ENCODE measurements around the gene ZNF516. TPM values are rescaled to one million over a fixed set of nuclear protein-coding genes. Genes with fewer than 3 reads are reported as not detected.

Gene ZNF516
- total RNA-seq, 1 donor from 2014 or later: 14.0 TPM

DNA sequence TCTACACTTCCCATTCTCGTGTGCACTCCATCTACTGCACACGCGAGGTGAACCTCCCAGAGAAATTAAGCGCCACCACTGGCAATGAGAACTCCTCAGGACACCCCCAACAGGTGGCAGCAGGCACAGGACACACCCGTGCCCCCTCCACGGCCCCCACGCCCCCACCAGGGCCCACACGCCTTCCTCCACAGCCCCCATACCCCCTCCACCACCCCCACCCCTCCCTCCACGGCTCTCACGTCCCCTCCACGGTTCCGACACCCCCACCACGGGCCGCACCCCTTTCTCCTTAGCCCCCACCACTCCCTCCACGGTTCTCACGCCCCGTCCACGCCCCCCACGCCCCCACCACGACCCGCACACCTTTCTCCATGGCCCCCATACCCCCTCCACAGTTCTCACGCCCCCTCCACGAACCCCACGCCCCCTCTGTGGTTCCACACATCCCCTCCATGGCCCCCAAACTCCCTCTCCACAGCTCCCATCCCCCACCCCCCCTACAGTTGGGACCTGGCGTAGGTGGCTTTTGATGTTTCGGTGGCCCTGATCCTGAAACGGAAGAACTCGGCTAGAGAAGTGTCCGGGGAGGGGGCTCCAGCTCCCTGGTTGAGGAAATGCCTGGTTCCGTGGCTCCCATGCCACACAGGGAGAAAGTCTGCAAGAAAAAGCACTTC is 110.8 kb downstream of the ZNF516 start:
- DNase-seq (no peak), ATAC-seq (no peak)
- intact Hi-C loops (cut with micrococcal nuclease): no loop called here

GRCh38 chr18:76383636-76384035 is 111.4 kb downstream of the ZNF516 start:
- DNase-seq (no peak), ATAC-seq (no peak)
- intact Hi-C loops (cut with micrococcal nuclease): no loop called here

DNA sequence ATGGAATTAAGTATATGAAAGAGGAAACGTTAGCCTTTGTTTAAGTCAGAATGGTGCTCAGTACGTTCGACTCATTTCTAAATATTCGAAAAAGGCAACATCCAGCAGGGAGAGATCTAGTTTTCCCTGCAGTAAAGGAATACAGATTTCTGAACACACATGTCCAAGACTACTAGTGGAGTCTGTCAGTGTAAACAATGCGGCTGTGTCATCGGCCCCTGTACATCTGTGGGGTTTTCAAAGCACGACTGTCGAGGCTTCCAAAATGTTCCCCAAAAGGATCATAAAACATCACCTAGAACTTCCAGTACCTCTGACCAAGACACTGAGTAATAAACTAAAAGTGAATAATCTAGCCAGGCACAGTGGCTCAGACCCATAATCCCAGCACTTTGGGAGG is 112.8 kb downstream of the ZNF516 start:
- ATAC-seq (no peak), DNase-seq (no peak)
- intact Hi-C loops (cut with micrococcal nuclease): no loop called here

GRCh38 chr18:76380791-76381405 is 114.1 kb downstream of the ZNF516 start:
- intact Hi-C loops (cut with micrococcal nuclease): no loop called here
- DNase-seq: no peak
- no peak for ATAC-seq

DNA sequence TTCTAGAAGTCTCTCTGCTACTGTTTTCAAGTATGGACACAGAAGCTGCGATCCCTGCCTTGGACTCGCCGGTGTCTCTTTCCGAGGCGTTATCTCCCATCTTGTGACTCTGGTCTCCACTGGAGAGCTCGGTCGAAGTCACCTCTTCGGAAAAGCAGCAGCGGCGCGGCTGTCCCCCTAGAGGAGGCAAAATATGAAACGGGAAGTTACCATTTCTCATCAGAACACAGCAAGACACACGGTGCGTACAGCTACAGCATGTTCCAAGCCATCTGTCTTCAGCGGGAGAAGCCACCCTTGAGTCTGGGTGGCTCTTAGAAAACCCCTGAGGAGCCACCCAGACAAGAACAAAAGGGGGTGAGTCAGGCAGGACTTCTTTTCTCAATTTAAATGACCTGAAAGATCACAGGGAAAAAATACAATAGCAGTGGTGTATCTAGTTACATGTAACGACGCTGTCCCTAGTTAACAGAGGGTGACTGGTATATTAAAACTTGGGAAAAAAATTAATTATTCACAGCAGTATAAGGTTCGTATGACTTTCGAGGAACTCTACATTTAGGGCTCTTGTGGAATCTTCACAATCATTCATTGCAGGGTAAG is 114.8 kb downstream of the ZNF516 start:
- no peak for ATAC-seq
- DNase-seq: no peak
- intact Hi-C loops (cut with micrococcal nuclease): no loop called here

- ATAC-seq: no peak
These were observed 115.6 kb downstream of the ZNF516 start for GRCh38 chr18:76379226-76380126.

DNA sequence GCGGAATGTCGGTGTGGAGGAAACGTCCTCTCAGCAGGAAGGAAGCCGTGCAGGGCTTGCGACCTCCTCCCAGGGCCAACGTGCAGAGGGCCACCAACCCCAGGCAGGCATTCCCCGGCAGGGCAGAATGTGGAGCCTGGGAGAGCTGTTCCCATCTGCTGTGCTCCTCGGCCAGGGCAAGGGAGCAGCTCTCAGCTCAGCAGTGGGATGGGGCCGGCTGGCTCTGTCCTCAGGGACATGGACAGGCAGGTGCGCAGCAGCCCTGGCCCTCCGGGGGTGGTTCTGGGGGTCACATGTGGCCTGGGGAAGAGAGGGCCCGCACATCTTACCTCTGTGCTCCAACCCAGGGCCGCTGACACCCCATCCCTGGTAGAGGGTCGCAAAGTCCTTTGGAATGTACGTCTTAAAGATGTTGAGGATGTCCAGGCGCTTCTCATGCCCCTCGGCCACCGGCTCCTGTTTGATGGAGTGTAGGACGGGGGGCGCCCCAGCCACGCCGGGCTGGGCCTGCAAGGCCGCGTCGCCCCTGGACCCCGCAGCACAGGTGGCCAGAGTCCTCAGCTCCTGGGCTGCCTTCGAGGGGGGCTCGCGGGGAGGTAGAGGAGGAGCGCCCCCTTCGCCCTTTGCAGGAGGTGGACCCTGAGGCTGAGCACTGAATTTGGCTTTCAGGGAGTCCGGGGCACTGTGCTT is 116.4 kb downstream of the ZNF516 start:
- peak; percentile 11 for ATAC-seq
- no peak for DNase-seq

More at GRCh38 chr18:76379226-76380126, 115.6 kb downstream of the ZNF516 start:
- intact Hi-C loops (cut with micrococcal nuclease): no loop called here
- no peak for DNase-seq

GRCh38 chr18:76377359-76377756 is 117.7 kb downstream of the ZNF516 start:
- peak; percentile 77 for ATAC-seq
- intact Hi-C loops (cut with micrococcal nuclease): no loop called here
- DNase-seq: no peak

More for the DNA sequence above, 116.4 kb downstream of the ZNF516 start:
- intact Hi-C loops (cut with micrococcal nuclease): no loop called here

DNA sequence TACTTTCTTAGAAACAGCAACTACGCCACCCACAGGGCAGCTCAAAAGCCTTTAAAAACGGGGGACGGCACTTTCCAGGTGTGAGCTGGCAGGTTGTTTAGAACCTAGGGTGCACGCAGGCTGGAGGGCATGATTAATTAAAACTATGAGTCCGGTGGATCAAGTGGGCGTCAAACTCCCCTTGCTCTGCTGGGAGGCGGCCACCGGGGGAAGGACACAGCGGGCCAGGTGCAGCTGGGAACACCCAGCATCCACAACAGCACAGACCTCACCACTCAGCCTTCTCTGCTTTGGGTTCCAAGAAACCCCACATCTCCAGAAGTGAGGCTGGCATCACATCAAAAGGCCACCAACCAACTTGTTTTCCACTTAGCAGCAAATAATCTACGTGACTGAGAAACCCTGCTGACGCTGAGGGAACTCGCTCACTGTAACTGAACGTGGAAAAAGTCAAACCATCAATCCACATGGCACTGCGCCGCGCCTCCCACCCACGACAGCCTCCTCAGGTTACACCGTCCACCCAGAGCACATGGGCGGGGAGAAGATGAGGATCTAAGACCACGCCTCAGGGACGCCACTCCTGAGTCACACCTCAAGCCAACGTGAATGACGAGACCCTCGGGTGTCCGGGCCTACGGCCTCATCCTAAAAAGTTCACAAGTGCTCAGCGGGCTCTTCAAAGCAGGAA is 118.2 kb downstream of the ZNF516 start:
- ATAC-seq (no peak), DNase-seq (no peak)
- intact Hi-C loops (cut with micrococcal nuclease): no loop called here

DNA sequence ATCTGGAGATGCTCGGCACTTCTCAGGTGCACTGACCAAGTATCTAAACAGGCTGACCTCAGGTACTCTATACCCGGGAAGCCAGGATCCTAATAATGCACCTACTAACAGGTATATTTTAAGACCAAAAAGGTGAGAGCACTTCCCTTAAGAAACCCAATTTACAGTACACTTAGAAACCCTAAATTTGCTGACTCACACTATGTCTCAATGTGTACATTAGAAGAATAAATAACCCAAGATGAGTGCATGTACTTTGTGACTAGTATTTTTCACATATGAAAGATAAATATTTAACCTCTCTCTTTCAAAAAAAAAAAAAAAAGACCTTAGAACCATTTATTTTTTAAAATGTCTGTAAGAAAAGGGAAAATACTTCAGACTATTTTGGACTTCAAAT is 118.8 kb downstream of the ZNF516 start:
- no peak for DNase-seq
- ATAC-seq: no peak
- intact Hi-C loops (cut with micrococcal nuclease): no loop called here

- intact Hi-C loops (cut with micrococcal nuclease): no loop called here
- ATAC-seq: no peak
- DNase-seq: no peak
These were observed 120.4 kb downstream of the ZNF516 start for GRCh38 chr18:76374330-76375281.

DNA sequence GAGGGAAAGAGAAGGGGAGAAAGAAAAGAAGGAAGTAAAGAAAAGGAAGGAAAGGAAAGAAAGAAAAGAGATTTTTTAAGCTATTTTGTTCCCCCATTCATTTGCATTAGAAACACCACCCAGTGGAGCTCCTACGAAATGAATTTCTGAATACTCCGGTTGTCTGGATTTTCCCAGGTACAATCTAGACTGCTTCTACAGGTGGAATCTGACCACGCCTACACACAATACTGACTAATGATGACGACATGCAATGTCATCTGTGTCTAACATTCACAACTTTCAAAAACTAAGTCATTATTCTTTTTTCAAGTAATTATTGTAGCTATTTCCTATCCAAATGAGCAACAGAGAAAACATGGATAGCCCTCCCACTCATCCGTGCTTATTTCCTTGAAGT is 121.7 kb downstream of the ZNF516 start:
- no peak for ATAC-seq
- no peak for DNase-seq
- intact Hi-C loops (cut with micrococcal nuclease): no loop called here

- intact Hi-C loops (cut with micrococcal nuclease): no loop called here
- DNase-seq (no peak), ATAC-seq (no peak)
These were observed 123.5 kb downstream of the ZNF516 start for GRCh38 chr18:76371301-76372203.

GRCh38 chr18:76370686-76371085 is 124.4 kb downstream of the ZNF516 start:
- ATAC-seq (no peak), DNase-seq (no peak)
- intact Hi-C loops (cut with micrococcal nuclease): no loop called here

DNA sequence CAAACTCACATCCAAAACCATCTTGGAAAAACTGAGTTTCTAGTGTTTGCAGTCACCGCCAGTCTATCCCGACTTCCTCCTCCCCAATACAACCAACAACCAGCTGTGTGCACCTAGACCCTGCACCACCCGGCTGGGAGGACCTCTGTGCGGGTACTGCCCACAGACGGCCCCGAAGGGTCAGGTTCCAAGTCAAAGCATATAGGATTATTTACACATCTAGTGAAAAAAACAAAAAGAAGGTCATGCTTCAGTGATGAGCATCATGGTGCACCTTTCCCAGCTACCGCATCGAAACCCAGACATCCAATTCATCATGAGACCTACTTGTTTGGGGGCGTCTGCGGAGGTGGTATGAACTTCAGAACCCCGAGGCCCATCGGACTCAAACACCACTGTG is 124.8 kb downstream of the ZNF516 start:
- DNase-seq (no peak), ATAC-seq (no peak)
- intact Hi-C loops (cut with micrococcal nuclease): no loop called here

GRCh38 chr18:76369791-76370190 is 125.3 kb downstream of the ZNF516 start:
- no peak for ATAC-seq
- intact Hi-C loops (cut with micrococcal nuclease): no loop called here
- no peak for DNase-seq

DNA sequence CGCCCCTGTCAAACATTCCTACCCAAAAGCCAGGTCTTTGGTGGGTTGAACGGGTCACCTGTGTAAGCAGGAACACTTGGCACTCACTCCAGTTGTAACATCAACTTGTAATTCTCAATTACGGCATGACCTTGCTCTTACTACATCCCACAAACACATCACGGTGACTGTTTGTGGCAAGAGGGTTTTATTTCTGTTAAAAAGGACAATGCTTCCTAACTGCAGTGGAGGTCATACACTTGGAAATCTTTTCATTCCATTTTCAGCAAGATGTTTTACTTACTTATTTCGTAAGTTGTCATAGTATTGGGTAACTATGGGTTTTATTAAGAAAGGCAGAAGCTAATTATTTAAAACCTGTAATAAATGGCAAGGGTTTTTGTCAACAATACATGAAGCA is 126.1 kb downstream of the ZNF516 start:
- no peak for ATAC-seq
- intact Hi-C loops (cut with micrococcal nuclease): no loop called here
- DNase-seq: no peak
